ENCODE measurements around the gene ELOF1. TPM values are rescaled to one million over a fixed set of nuclear protein-coding genes. Genes with fewer than 3 reads are reported as not detected.
A peak's percentile ranks its signal among the peaks of the same experiment; 100 is the strongest.
"Not testable (repeated sequence)": the region's sequence is repeated elsewhere in the genome, so short reads cannot be mapped to it uniquely, and the experiment has no call there.

The ELOF1 gene
- total RNA-seq, 6 experiments from 2014 or later, result 21.9 to 33.5 (median 24.9) TPM

DNA sequence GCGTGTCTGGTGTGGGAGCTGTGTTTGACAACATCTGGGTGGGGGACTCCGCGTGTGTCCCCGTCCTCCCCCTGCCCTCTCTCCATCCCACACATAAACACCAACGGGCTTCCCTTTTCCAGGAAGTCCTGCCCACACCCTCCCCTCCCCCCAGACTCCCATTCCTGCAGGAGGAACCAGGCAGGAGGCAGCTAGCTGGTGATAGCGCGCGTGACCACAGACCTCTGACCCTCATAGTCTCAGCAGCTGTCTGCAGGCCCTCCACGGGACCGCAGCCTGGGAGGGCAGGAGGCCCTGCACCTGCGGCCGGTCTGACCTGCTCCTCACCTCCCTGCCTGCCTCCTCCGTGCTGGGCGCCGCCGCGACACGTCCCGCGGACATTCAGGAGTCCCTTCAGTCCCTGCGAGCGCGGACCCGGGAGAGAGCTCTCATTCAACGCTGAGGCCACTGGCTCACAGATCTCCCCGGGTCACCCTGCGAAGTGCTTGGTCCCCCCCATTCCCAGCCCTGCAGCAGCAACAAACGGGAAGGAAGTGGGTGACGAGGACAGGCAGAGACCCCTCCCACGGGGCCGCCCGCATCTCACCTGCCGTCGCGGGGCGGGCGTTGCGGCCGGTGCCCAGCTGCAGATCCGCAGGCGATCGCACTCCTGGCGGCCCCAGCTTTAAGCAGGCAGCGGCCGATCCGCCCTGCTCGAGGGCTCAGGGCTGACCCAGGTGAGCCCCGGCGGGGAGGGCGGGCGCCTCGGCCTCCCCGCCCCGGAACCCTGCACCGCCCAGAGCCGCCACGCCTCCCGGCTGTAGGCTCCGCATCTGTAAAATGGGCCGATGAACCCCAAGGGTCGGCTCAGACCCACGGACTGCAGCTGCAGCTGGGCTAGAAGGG is 19.5 kb upstream of the ELOF1 start:
- H3K27me3 ChIP-seq, result no peaks in the 10 kb centered on the region
- 20% methylated on average over 10 of the region's 62 CpGs for WGBS (ENCODE audit: insufficient coverage, low coverage, low lambda C conversion rate, missing lambda C conversion rate)
- H3K4me3 ChIP-seq, result peak overlapping the region; percentile 21 to 47 (median 39)
- TF ChIP-seq POLR2A (IDR thresholded peaks at IDR 0.05) (no peak), CTCF (IDR thresholded peaks at IDR 0.05) (no peak)
- H3K9me3 ChIP-seq, result no peaks in the 10 kb centered on the region
- H3K4me1 ChIP-seq, result peaks cover 0 to 5% (median 0%) of the 10 kb centered on the region in 4 donors
- ATAC-seq (peak; percentile 66 to 71 (median 67)), DNase-seq (peak; percentile 71 to 75 (median 74))
- no peaks in the 10 kb centered on the region for H3K36me3 ChIP-seq
- intact Hi-C loops (cut with DNase I), result loop anchor here in 1 of 2 donors (10.0 kb wide), 1 partner anchor 284 kb away; the partner anchor contains the start of gene TSPAN16
- peak overlapping the region in 2 of 3 donors; percentile 33 to 44 for H3K27ac ChIP-seq

- intact Hi-C loops (cut with DNase I), result loop anchor here in 1 of 2 donors (10.0 kb wide), 1 partner anchor 283 kb away; the partner anchor contains the start of gene TSPAN16
- Histone ChIP-seq H3K9me3 (no peaks in the 10 kb centered on the region), H3K36me3 (no peaks in the 10 kb centered on the region), H3K4me3 (peak within 1 kb of the TSS; percentile 21 to 47 (median 39)), H3K4me1 (peaks cover 0 to 5% (median 0%) of the 10 kb centered on the region in 4 donors), H3K27ac (peak within 1 kb of the TSS in 1 of 3 donors; percentile 33), H3K27me3 (no peaks in the 10 kb centered on the region)
- TF ChIP-seq POLR2A (IDR thresholded peaks at IDR 0.05), result no peak
- TF ChIP-seq CTCF (IDR thresholded peaks at IDR 0.05), result no peak
- ATAC-seq (peak; percentile 32 to 50 (median 38)), DNase-seq (no peak)
- WGBS (ENCODE audit: insufficient coverage, low coverage, low lambda C conversion rate, missing lambda C conversion rate), result 69% methylated on average over 5 of the region's 18 CpGs
These were observed 18.6 kb upstream of the ELOF1 start, which contains the start of gene ACP5 for GRCh38 chr19:11577451-11578257. ACP5 (minus strand) TSS chr19:11577645; CDS start chr19:11577317, 328 bp downstream.

GRCh38 chr19:11576227-11576626 is 17.2 kb upstream of the ELOF1 start:
- DNase-seq (no peak), ATAC-seq (no peak)
- intact Hi-C loops (cut with DNase I), result loop anchor here in 1 of 2 donors (10.0 kb wide), 1 partner anchor 281 kb away; the partner anchor contains the start of gene TSPAN16
- TF ChIP-seq CTCF (IDR thresholded peaks at IDR 0.05) (no peak), POLR2A (IDR thresholded peaks at IDR 0.05) (no peak)
- Histone ChIP-seq H3K27ac (no peak overlapping the region), H3K4me3 (no peak overlapping the region), H3K4me1 (peaks cover 0 to 5% (median 0%) of the 10 kb centered on the region in 4 donors), H3K27me3 (no peaks in the 10 kb centered on the region), H3K9me3 (no peaks in the 10 kb centered on the region), H3K36me3 (no peaks in the 10 kb centered on the region)
- 81% methylated on average over 4 of the region's 15 CpGs for WGBS (ENCODE audit: insufficient coverage, low coverage, low lambda C conversion rate, missing lambda C conversion rate)

DNA sequence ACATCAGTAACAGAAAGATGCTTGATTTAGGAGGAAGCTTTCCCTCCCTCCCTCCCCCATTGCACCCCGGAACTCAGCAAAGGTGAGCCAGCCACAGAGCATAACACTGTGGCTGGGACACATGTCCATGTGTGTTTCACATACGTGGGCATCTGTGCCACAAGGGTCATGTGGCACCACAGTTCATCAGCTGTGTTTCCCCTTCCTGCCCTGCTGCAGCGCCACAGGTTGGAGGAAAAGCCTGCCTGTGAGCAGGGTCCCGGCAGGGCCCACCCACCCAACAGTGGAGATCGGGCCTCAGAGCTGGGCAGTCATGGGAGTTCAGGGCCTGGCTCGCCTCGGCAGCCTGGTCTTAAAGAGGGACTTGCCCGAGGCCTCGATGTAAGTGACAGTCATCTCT is 15.7 kb upstream of the ELOF1 start:
- H3K9me3 ChIP-seq, result no peaks in the 10 kb centered on the region
- WGBS (ENCODE audit: insufficient coverage, low coverage, low lambda C conversion rate, missing lambda C conversion rate), result 71% methylated on average over 9 of the region's 9 CpGs
- intact Hi-C loops (cut with DNase I), result loop anchor here in 1 of 2 donors (10.0 kb wide), 1 partner anchor 280 kb away; the partner anchor contains the start of gene TSPAN16
- no peaks in the 10 kb centered on the region for H3K27me3 ChIP-seq
- H3K27ac ChIP-seq, result no peak overlapping the region
- DNase-seq (no peak), ATAC-seq (no peak)
- peaks cover 0 to 5% (median 0%) of the 10 kb centered on the region in 4 donors for H3K4me1 ChIP-seq
- no peak for TF ChIP-seq CTCF (IDR thresholded peaks at IDR 0.05)
- no peaks in the 10 kb centered on the region for H3K36me3 ChIP-seq
- no peak overlapping the region for H3K4me3 ChIP-seq

- 60% methylated on average over 4 of the region's 4 CpGs for WGBS (ENCODE audit: insufficient coverage, low coverage, low lambda C conversion rate, missing lambda C conversion rate)
- intact Hi-C loops (cut with DNase I), result loop anchor here in 1 of 2 donors (10.0 kb wide), 1 partner anchor 279 kb away; the partner anchor contains the start of gene TSPAN16
- not testable (repeated sequence) for DNase-seq, H3K27me3 ChIP-seq, ATAC-seq, H3K4me1 ChIP-seq, H3K4me3 ChIP-seq, H3K27ac ChIP-seq, H3K9me3 ChIP-seq, H3K36me3 ChIP-seq
These were observed 14.7 kb upstream of the ELOF1 start for GRCh38 chr19:11573763-11574162.

GRCh38 chr19:11573354-11573753 is 14.3 kb upstream of the ELOF1 start:
- not testable (repeated sequence) for H3K27me3 ChIP-seq, H3K27ac ChIP-seq, H3K4me1 ChIP-seq, ATAC-seq, H3K36me3 ChIP-seq, H3K9me3 ChIP-seq, DNase-seq, H3K4me3 ChIP-seq
- intact Hi-C loops (cut with DNase I), result loop anchor here in 1 of 2 donors (10.0 kb wide), 1 partner anchor 279 kb away; the partner anchor contains the start of gene TSPAN16
- WGBS (ENCODE audit: insufficient coverage, low coverage, low lambda C conversion rate, missing lambda C conversion rate), result 77% methylated on average over 3 of the region's 6 CpGs
